ENCODE data around the gene CDH15. TPM values are rescaled to one million over a fixed set of nuclear protein-coding genes. Genes with fewer than 3 reads are reported as not detected.

CDH15 gene
- polyA plus RNA-seq, 2 of the 4 experiments (the other 2 are of a cell fraction) = 0.05 to 0.08 TPM

- FAIRE-seq (no peak), ATAC-seq (no peak), DNase-seq (ENCODE audit: low read depth in 1 of 2, low spot score in 1 of 2) (no peak)
- POLR2A ChIA-PET = no interaction called here
- 93% methylated on average over 13 of the region's 17 CpGs for WGBS (ENCODE audit: missing lambda C conversion rate)
- Histone ChIP-seq H3K4me3 (no peak overlapping the region), H3K4me2 (no peak overlapping the region), H3K9me3 (0 out of 3 replicates have a peak, but pooled peaks cover 13% of the 10 kb centered on the region), H3K4me1 (no peaks in the 10 kb centered on the region), H3K27ac (no peak overlapping the region)
- TF ChIP-seq HEYL (CRISPR knock-in tag; IDR thresholded peaks at IDR 0.05) (no peak), REST (IDR thresholded peaks at IDR 0.05) (no peak)
- CTCF ChIA-PET = no interaction called here
Measured at GRCh38 chr16:89131783-89132182, 39.8 kb upstream of the CDH15 start.

- CTCF ChIA-PET = interaction anchor here (1.5 kb wide), 1 partner anchor 35 kb away, joined by 6 read pairs; no protein-coding TSS in a partner anchor
- POLR2A ChIA-PET = no interaction called here
- no peaks in the 10 kb centered on the region for H3K4me1 ChIP-seq
- DNase-seq (ENCODE audit: low read depth in 1 of 2, low spot score in 1 of 2) (no peak), ATAC-seq (no peak), FAIRE-seq (no peak)
- no peak for TF ChIP-seq GATA3 (IDR thresholded peaks at IDR 0.05; ENCODE audit: borderline replicate concordance)
- no peak for TF ChIP-seq REST (IDR thresholded peaks at IDR 0.05)
- peak; percentile 34 for TF ChIP-seq MAFK (IDR thresholded peaks at IDR 0.05; ENCODE audit: partially characterized antibody)
- H3K4me2 ChIP-seq = no peak overlapping the region
- H3K27ac ChIP-seq = no peak overlapping the region
- H3K4me3 ChIP-seq = no peak overlapping the region
- H3K9me3 ChIP-seq = 0 out of 3 replicates have a peak, but pooled peaks cover 13% of the 10 kb centered on the region
- 90% methylated on average over 22 of the region's 22 CpGs for WGBS (ENCODE audit: missing lambda C conversion rate)
Measured at GRCh38 chr16:89132194-89133005, 39.1 kb upstream of the CDH15 start.

- Histone ChIP-seq H3K9me3 (0 out of 3 replicates have a peak, but pooled peaks cover 13% of the 10 kb centered on the region), H3K4me3 (no peak overlapping the region), H3K27ac (no peak overlapping the region), H3K4me1 (no peaks in the 10 kb centered on the region), H3K4me2 (no peak overlapping the region)
- ATAC-seq (no peak), DNase-seq (ENCODE audit: low read depth in 1 of 2, low spot score in 1 of 2) (no peak), FAIRE-seq (no peak)
- ChIA-PET CTCF (interaction anchor here (1.5 kb wide), 2 partner anchors 10 to 34 kb away, joined by 6 to 8 read pairs; no protein-coding TSS in a partner anchor), POLR2A (no interaction called here)
- WGBS (ENCODE audit: missing lambda C conversion rate) = 98% methylated on average over 24 of the region's 25 CpGs
- no peak for TF ChIP-seq HOXB5 (CRISPR knock-in tag; IDR thresholded peaks at IDR 0.05)
- TF ChIP-seq EHF (CRISPR knock-in tag; IDR thresholded peaks at IDR 0.05) = no peak
- no peak for TF ChIP-seq TP53 (CRISPR knock-in tag; IDR thresholded peaks at IDR 0.05)
- TF ChIP-seq CHD4 (IDR thresholded peaks at IDR 0.05; ENCODE audit: borderline replicate concordance) = no peak
- no peak for TF ChIP-seq SREBF2 (IDR thresholded peaks at IDR 0.05)
Measured at GRCh38 chr16:89133457-89134127, 38.0 kb upstream of the CDH15 start.

Data from A549 (cell line).